Neural progenitor cell (in vitro differentiated cells): ENCODE measurements around the gene SLC25A43. TPM values are rescaled to one million over a fixed set of nuclear protein-coding genes. Genes with fewer than 3 reads are reported as not detected.

Experiments used
- DNase-seq: peaks from one replicate; pipeline ENCODE4 v3.0.0-alpha.2; 2016; ENCODE audit warnings: low spot score
- H2AFZ ChIP-seq: fragments of 200-600 bp; sonication (generic); replicated peaks from 2 replicates; pipeline ENCODE4 v1.6.1; 2016; ENCODE audit warnings: antibody characterized with exemption
- H3F3A ChIP-seq: fragments of 200-600 bp; sonication (generic); 2 replicates; pipeline ENCODE4 v1.6.1; 2016; ENCODE audit warnings: antibody characterized with exemption, low read depth
- H3K27ac ChIP-seq: fragments of 200-600 bp; sonication (generic); 2 replicates; pipeline ENCODE4 v1.5.1; 2016; ENCODE audit warnings: mild to moderate bottlenecking
- H3K27me3 ChIP-seq: fragments of 200-600 bp; sonication (generic); 2 replicates; pipeline ENCODE4 v1.6.1; 2016; ENCODE audit warnings: mild to moderate bottlenecking, moderate library complexity
- H3K36me3 ChIP-seq: fragments of 200-600 bp; sonication (generic); 2 replicates; pipeline ENCODE4 v1.5.1; 2016
- H3K4me1 ChIP-seq: fragments of 200-600 bp; sonication (generic); 2 replicates; pipeline ENCODE4 v1.6.1; 2016; ENCODE audit warnings: mixed run types
- H3K4me2 ChIP-seq: fragments of 200-600 bp; sonication (generic); 2 replicates; pipeline ENCODE4 v1.6.1; 2016
- H3K4me3 ChIP-seq: fragments of 200-600 bp; sonication (generic); 2 replicates; pipeline ENCODE4 v1.5.1; 2016
- H3K79me2 ChIP-seq: fragments of 200-600 bp; sonication (generic); 2 replicates; pipeline ENCODE4 v1.6.1; 2016; ENCODE audit warnings: low read depth
- H3K9ac ChIP-seq: fragments of 200-600 bp; sonication (generic); 2 replicates; pipeline ENCODE4 v1.6.1; 2016
- H3K9me3 ChIP-seq: fragments of 200-600 bp; sonication (generic); 2 replicates; pipeline ENCODE4 v1.5.1; 2016; ENCODE audit warnings: low read depth
- H4K20me1 ChIP-seq: fragments of 200-600 bp; sonication (generic); 2 replicates; pipeline ENCODE4 v1.6.1; 2016; ENCODE audit warnings: low read depth
- H3K27ac Mint-ChIP-seq: 3 replicates; pipeline ENCODE4 v1.8.0; 2021; ENCODE audit warnings: mixed read lengths
- H3K27me3 Mint-ChIP-seq: 2 replicates; pipeline ENCODE4 v1.8.0; 2022; ENCODE audit warnings: low read depth, mild to moderate bottlenecking, inconsistent platforms, moderate library complexity, mixed read lengths; ENCODE audit not compliant: insufficient read depth
- H3K36me3 Mint-ChIP-seq: 3 replicates; pipeline ENCODE4 v1.8.0; 2021; ENCODE audit warnings: mixed read lengths
- H3K4me1 Mint-ChIP-seq: 3 replicates; pipeline ENCODE4 v1.8.0; 2021; ENCODE audit warnings: mixed read lengths
- H3K4me3 Mint-ChIP-seq: 3 replicates; pipeline ENCODE4 v1.8.0; 2021; ENCODE audit warnings: mild to moderate bottlenecking, moderate library complexity, mixed read lengths
- H3K9me3 Mint-ChIP-seq: 3 replicates; pipeline ENCODE4 v1.8.0; 2020; ENCODE audit warnings: mixed read lengths
- CTCF ChIP-seq: fragments of 200-600 bp; sonication (generic); IDR thresholded peaks from 2 replicates; pipeline ENCODE4 v1.5.1; 2017; ENCODE audit warnings: antibody characterized with exemption, mild to moderate bottlenecking
- EZH2 ChIP-seq: fragments of 200-600 bp; sonication (generic); IDR thresholded peaks from 2 replicates; pipeline ENCODE4 v1.6.1; 2017; ENCODE audit warnings: antibody characterized with exemption, mild to moderate bottlenecking, moderate library complexity
- EZH2phosphoT487 ChIP-seq: fragments of 200-600 bp; sonication (generic); IDR thresholded peaks from 2 replicates; pipeline ENCODE4 v1.6.1; 2017; ENCODE audit warnings: antibody characterized with exemption
- total RNA-seq: library from RNA; depleted of rRNA; stranded (reverse); fragments of >200 nt; gene quantifications from 2 replicates; pipeline ENCODE4 v1.2.3, GENCODE V29; 2015; ENCODE audit warnings: low replicate concordance

Gene SLC25A43
- total RNA-seq, 1 donor from 2014 or later: 5.4 TPM

GRCh38 chrX:119475389-119476101 lies 76.4 kb downstream of the SLC25A43 start:
- H3K27me3 ChIP-seq: no peaks in the 10 kb centered on the region
- DNase-seq: no peak
- no peak overlapping the region for H2AFZ ChIP-seq

DNA sequence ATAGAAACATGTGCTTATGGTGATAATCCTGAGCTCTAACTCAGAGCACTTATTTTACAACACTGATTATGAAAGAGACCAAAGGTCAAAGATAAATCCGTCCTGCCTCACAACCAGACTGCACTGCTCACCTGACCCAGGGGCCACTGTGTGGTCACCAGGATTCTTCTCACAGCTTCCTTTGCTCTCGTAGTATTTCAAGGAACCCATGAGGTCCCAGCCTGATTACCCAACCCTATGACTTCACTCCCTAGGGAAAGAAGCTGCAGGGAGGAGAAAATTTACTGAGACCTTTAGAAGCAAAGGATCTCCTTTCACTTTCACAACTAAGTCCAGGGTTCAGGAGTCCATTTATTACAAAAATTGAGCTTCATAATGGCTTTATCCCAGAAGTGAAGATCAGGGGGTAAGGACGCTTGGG lies 78.7 kb downstream of the SLC25A43 start:
- no peak overlapping the region for H3K4me3 ChIP-seq
- H3K36me3 ChIP-seq: no peaks in the 10 kb centered on the region
- H4K20me1 ChIP-seq: no peaks in the 10 kb centered on the region
- H3K4me1 Mint-ChIP-seq: peaks cover 22% of the 10 kb centered on the region
- no peaks in the 10 kb centered on the region for H3K36me3 Mint-ChIP-seq
- no peak overlapping the region for H3K9ac ChIP-seq
- peaks cover 6% of the 10 kb centered on the region for H3K27me3 Mint-ChIP-seq
- H3K9me3 ChIP-seq: peaks cover 3% of the 10 kb centered on the region
- no peak overlapping the region for H3K4me3 Mint-ChIP-seq
- peaks cover 8% of the 10 kb centered on the region for H3K9me3 Mint-ChIP-seq
- H3K4me1 ChIP-seq: no peaks in the 10 kb centered on the region
- no peak for DNase-seq
- no peak overlapping the region for H3K4me2 ChIP-seq
- no peak overlapping the region for H3K27ac ChIP-seq
- no peak overlapping the region for H3K27ac Mint-ChIP-seq
- H2AFZ ChIP-seq: no peak overlapping the region
- no peaks in the 10 kb centered on the region for H3K79me2 ChIP-seq
- no peak for TF ChIP-seq EZH2
- no peak for TF ChIP-seq CTCF
- no peak for TF ChIP-seq EZH2phosphoT487
- peaks cover 9% of the 10 kb centered on the region for H3K27me3 ChIP-seq
- H3F3A ChIP-seq: no peaks in the 10 kb centered on the region

More at GRCh38 chrX:119475389-119476101, 76.4 kb downstream of the SLC25A43 start:
- Mint-ChIP-seq H3K36me3 (peaks cover 3% of the 10 kb centered on the region), H3K27me3 (peaks cover 9% of the 10 kb centered on the region), H3K4me3 (no peak overlapping the region), H3K9me3 (peaks cover 12% of the 10 kb centered on the region), H3K4me1 (peaks cover 22% of the 10 kb centered on the region), H3K27ac (no peak overlapping the region)
- Histone ChIP-seq H3K27ac (no peak overlapping the region), H3K4me1 (no peaks in the 10 kb centered on the region), H4K20me1 (no peaks in the 10 kb centered on the region), H3K4me3 (no peak overlapping the region), H3K36me3 (no peaks in the 10 kb centered on the region), H3K79me2 (no peaks in the 10 kb centered on the region), H3K4me2 (no peak overlapping the region), H3K9me3 (peaks cover 3% of the 10 kb centered on the region), H3K9ac (no peak overlapping the region), H3F3A (no peaks in the 10 kb centered on the region)
- TF ChIP-seq EZH2 (no peak), CTCF (no peak), EZH2phosphoT487 (no peak)

- H2AFZ ChIP-seq: no peak overlapping the region
- H3K27ac ChIP-seq: no peak overlapping the region
- Mint-ChIP-seq H3K27ac (no peak overlapping the region), H3K27me3 (peaks cover 6% of the 10 kb centered on the region), H3K4me3 (no peak overlapping the region), H3K4me1 (peaks cover 22% of the 10 kb centered on the region), H3K9me3 (peaks cover 8% of the 10 kb centered on the region), H3K36me3 (no peaks in the 10 kb centered on the region)
- no peaks in the 10 kb centered on the region for H3F3A ChIP-seq
- no peaks in the 10 kb centered on the region for H3K36me3 ChIP-seq
- H3K9ac ChIP-seq: no peak overlapping the region
- no peak for DNase-seq
- no peak overlapping the region for H3K4me3 ChIP-seq
- H3K9me3 ChIP-seq: peaks cover 3% of the 10 kb centered on the region
- H3K27me3 ChIP-seq: peaks cover 16% of the 10 kb centered on the region
- TF ChIP-seq CTCF: no peak
- TF ChIP-seq EZH2: no peak
- TF ChIP-seq EZH2phosphoT487: no peak
- no peak overlapping the region for H3K4me2 ChIP-seq
- no peaks in the 10 kb centered on the region for H4K20me1 ChIP-seq
- H3K4me1 ChIP-seq: no peaks in the 10 kb centered on the region
- H3K79me2 ChIP-seq: no peaks in the 10 kb centered on the region
These were observed 79.4 kb downstream of the SLC25A43 start for GRCh38 chrX:119478504-119478903.
